Measurements from ENCODE around the gene SPDYE5. TPM values are rescaled to one million over a fixed set of nuclear protein-coding genes. Genes with fewer than 3 reads are reported as not detected.
"Not testable (repeated sequence)": the region's sequence is repeated elsewhere in the genome, so short reads cannot be mapped to it uniquely, and the experiment has no call there.

SPDYE5 gene
- not detected in 2 replicates for polyA plus RNA-seq (2014; cell fraction: cytosol; rRNA removed)
- polyA plus RNA-seq (2014; cell fraction: nucleus; rRNA removed), result not detected in 2 replicates

DNA sequence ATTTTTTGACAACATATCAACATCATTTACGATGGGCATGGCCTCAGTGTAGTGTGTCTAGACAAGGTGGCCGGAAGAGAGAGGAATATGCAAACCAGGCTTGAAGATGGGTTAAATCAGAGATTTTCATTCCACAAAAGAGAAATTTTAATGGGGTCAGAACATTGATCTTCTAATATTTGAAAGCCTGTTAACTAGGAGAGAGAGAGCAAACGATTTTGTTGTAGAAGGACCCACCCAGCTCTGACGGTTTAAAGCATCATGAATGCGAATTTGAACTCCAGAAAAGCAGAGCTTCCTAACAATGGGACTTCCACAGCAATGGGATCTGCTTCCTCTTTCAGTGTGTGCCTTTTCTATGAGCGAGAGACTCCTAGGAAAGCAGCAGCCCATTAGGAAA is at the start of gene SPDYE5:
Gene SPDYE5 (plus strand): TSS at position 301 of the 400 bp plus-strand sequence. CDS start 1,728 bp downstream, outside the sequence.
- DNase-seq (ENCODE audit: low spot score), result not testable (repeated sequence)

DNA sequence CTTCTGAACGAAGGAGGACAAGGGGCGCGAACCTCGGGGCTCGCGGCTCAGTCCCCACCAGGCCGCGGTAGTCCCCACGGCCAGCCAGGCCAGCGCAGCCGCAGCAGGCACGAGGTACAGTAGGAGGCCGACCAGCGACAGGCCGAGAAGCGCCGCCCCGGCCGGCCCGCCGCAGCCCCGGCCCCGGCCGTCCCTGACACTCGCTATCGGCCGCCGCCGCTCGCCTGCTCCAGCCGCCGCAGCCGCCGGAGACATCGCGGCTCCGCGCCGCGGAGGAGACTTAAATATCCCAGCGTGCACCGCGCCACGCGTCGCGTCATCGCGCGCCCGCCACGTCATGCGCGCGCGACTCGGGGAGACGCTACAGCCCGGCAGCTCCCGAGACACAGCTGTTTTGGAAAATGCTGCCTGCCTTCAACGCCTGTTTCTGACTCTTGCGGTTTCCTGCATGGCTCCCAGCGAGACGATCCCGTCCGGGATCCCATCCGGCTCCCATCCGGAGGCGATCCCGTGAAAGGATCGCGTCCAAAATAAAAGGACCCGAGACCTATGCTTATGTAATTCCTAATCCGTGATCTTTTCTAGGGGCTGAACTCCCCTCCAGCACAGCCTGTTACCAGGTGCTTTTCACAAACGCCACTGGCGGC is 49.5 kb upstream of the SPDYE5 start:
- not testable (repeated sequence) for DNase-seq (ENCODE audit: low spot score)

- DNase-seq (ENCODE audit: low spot score), result not testable (repeated sequence)
These were observed 42.2 kb upstream of the SPDYE5 start for GRCh38 chr7:75449946-75450345.

GRCh38 chr7:75452494-75452955 is 39.6 kb upstream of the SPDYE5 start:
- DNase-seq (ENCODE audit: low spot score), result not testable (repeated sequence)

DNA sequence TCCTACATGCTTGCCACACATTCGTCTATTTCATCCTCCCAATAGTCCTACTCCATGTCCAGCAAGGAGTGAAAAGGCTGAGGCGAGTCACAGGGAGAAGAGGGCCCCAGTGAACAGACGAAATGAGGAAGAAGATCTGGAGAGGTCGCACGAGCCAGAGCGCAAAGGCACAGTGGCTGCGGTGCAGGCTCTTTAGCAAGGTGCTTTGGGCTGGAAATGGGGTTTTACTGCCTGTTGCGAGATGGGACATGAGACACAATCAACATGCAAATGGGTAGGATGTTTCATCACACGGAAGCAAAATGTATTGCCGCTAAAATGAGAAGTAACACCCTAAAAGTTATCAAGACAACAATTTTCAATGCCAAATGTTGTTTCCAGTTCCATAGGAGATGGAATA is 35.7 kb upstream of the SPDYE5 start:
- DNase-seq (ENCODE audit: low spot score), result not testable (repeated sequence)

- not testable (repeated sequence) for DNase-seq (ENCODE audit: low spot score)
These were observed 34.1 kb upstream of the SPDYE5 start for GRCh38 chr7:75458034-75458433.

GRCh38 chr7:75460541-75460940 is 31.6 kb upstream of the SPDYE5 start:
- not testable (repeated sequence) for DNase-seq (ENCODE audit: low spot score)

DNA sequence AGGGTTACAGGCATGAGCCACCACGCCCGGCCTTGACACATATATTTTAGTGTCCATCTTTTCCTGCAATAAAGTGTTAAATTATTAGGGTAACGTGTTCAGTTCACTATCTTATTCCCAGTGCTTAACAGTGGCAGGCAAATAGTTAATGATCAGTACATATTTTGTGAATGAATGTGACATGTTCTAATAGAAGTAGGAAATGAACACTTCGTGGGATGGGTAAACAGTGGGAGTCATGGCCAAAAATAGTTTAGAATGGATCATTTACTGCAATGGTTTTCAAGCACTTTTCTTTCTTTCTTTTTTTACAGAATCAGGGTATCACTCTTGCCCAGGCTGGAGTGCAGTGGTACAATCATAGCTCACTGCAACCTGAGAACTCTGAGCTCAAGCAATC is 22.0 kb upstream of the SPDYE5 start:
- DNase-seq (ENCODE audit: low spot score), result not testable (repeated sequence)

GRCh38 chr7:75477457-75477856 is 14.7 kb upstream of the SPDYE5 start:
- DNase-seq (ENCODE audit: low spot score), result not testable (repeated sequence)

GRCh38 chr7:75480313-75480712 is 11.8 kb upstream of the SPDYE5 start:
- DNase-seq (ENCODE audit: low spot score), result not testable (repeated sequence)

DNA sequence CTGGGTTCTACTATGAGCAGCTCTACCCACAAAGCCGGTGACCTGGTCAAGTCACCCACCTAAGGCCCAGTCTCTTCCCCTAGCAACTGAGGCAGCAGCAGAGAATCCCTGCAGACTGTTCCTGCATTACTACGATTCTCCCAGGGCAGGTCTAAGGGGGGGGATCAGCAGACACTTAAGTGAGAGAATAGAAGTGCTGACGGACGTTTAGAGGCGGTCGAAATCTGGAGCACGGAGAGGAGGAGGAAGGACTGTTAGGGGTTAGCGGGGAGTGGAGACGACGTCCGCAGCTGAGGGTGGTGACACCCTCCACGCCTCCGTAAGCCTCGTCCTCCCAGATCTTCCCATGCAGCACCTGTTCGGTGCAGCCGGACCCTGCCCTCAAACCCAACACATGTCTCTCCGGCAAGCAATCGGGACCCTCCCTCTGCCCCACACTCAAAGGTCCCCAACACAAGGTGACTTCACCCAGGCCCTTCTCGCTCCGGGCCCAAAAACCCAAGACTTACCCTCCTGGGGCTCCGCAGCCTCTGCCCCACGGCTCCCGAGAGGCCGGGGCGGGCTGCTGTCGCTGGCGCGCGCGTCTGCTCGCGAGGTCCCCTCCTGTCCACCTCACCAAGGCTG is 6.7 kb upstream of the SPDYE5 start:
- DNase-seq (ENCODE audit: low spot score), result peak; percentile 12

DNA sequence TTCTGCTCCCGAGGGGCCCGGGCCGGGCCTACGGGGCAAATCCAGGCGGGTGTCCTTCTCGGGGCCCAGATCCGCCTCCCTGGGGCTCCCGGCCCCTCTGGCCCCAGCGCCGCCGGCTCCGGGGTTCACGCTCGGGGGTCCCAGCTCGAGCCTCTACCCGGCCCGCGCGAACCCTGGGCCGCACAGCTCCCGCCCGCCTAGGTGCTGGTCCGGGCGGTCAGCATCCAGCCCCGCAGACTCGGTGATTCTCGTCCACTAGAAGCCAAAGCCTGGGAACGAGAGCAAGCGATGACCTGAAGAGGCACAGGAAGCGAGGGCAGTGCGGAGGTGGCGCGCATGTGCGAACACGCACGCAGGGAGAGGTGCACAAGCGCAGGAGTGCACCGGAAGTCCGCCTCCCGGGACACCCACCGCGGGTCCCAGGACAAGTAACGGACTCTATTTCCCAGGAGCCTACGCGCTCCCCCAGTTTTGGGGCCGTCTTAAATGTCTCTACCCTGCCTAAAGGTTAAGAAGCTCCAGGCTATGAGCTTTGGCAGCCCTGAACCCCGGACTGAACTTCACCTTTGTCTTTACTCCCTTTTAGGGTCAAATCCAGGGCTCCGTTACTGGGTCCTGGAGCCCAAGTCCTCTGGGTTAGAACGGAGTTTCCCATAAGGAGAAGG is 6.0 kb upstream of the SPDYE5 start, which contains the start of gene POM121C:
Gene POM121C (minus strand): TSS at position 321 of the 665 bp plus-strand sequence. CDS start 44,803 bp downstream, outside the sequence.
- DNase-seq (ENCODE audit: low spot score), result peak; percentile 92

- DNase-seq (ENCODE audit: low spot score), result not testable (repeated sequence)
These were observed 16.9 kb downstream of the SPDYE5 start for GRCh38 chr7:75509033-75509432.

- not testable (repeated sequence) for DNase-seq (ENCODE audit: low spot score)
These were observed 26.7 kb downstream of the SPDYE5 start for GRCh38 chr7:75518842-75519241.

- DNase-seq (ENCODE audit: low spot score), result not testable (repeated sequence)
These were observed 29.6 kb downstream of the SPDYE5 start for GRCh38 chr7:75521727-75522126.

DNA sequence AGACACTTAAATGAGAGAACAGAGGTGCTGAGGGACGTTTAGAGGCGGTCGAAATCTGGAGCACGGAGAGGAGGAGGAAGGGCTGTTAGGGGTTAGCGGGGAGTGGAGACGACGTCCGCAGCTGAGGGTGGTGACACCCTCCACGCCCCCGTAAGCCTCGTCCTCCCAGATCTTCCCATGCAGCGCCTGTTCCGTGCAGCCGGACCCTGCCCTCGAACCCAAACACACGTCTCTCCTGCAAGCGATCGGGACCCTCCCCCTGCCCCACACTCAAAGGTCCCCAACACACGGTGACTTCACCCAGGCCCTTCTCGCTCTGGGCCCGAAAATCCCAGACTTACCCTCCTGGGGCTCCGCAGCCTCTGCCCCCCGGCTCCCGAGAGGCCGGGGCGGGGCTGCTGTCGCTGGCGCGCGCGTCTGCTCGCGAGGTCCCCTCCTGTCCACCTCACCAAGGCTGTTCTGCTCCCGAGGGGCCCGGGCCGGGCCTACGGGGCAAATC is 35.2 kb downstream of the SPDYE5 start:
- DNase-seq (ENCODE audit: low spot score), result not testable (repeated sequence)

GRCh38 chr7:75531359-75531821 is 39.3 kb downstream of the SPDYE5 start:
- DNase-seq (ENCODE audit: low spot score), result no peak

- DNase-seq (ENCODE audit: low spot score), result no peak
These were observed 40.5 kb downstream of the SPDYE5 start for GRCh38 chr7:75532639-75533038.

GRCh38 chr7:75533926-75534325 is 41.8 kb downstream of the SPDYE5 start:
- no peak for DNase-seq (ENCODE audit: low spot score)

GRCh38 chr7:75534727-75535307 is 42.7 kb downstream of the SPDYE5 start:
- DNase-seq (ENCODE audit: low spot score), result no peak

GRCh38 chr7:75536491-75536890 is 44.4 kb downstream of the SPDYE5 start:
- DNase-seq (ENCODE audit: low spot score), result no peak

All from SK-N-DZ (cell line).